DMS79 treated with DMSO at 0.1 percent for 48 hours (cell line): Measurements from ENCODE around the gene PWWP2B.

Experiments used
- DNase-seq: peaks from one replicate; lab custom pipeline; 2025; lab: John Stamatoyannopoulos, UW

PWWP2B gene

GRCh38 chr10:132459301-132460003, 62.5 kb downstream of the PWWP2B start:
- DNase-seq, result no peak

GRCh38 chr10:132460071-132460470, 63.1 kb downstream of the PWWP2B start:
- DNase-seq, result no peak

GRCh38 chr10:132460691-132461090, 63.7 kb downstream of the PWWP2B start:
- DNase-seq, result no peak

- DNase-seq, result no peak
These were observed 64.2 kb downstream of the PWWP2B start for GRCh38 chr10:132461103-132461682.

- no peak for DNase-seq
These were observed 64.8 kb downstream of the PWWP2B start for GRCh38 chr10:132461683-132462231.

- DNase-seq, result no peak
These were observed 65.7 kb downstream of the PWWP2B start for GRCh38 chr10:132462463-132463332.

GRCh38 chr10:132463333-132464255, 66.6 kb downstream of the PWWP2B start:
- DNase-seq, result no peak

GRCh38 chr10:132464256-132465192, 67.5 kb downstream of the PWWP2B start:
- no peak for DNase-seq

- no peak for DNase-seq
These were observed 68.3 kb downstream of the PWWP2B start for GRCh38 chr10:132465193-132465888.

GRCh38 chr10:132465889-132466519, 69.0 kb downstream of the PWWP2B start:
- no peak for DNase-seq

GRCh38 chr10:132466520-132467463, 69.8 kb downstream of the PWWP2B start:
- DNase-seq, result no peak
